ENCODE results near the gene PSMD13.
"Not testable (repeated sequence)": the region's sequence is repeated elsewhere in the genome, so short reads cannot be mapped to it uniquely, and the experiment has no call there.

Gene PSMD13

DNA sequence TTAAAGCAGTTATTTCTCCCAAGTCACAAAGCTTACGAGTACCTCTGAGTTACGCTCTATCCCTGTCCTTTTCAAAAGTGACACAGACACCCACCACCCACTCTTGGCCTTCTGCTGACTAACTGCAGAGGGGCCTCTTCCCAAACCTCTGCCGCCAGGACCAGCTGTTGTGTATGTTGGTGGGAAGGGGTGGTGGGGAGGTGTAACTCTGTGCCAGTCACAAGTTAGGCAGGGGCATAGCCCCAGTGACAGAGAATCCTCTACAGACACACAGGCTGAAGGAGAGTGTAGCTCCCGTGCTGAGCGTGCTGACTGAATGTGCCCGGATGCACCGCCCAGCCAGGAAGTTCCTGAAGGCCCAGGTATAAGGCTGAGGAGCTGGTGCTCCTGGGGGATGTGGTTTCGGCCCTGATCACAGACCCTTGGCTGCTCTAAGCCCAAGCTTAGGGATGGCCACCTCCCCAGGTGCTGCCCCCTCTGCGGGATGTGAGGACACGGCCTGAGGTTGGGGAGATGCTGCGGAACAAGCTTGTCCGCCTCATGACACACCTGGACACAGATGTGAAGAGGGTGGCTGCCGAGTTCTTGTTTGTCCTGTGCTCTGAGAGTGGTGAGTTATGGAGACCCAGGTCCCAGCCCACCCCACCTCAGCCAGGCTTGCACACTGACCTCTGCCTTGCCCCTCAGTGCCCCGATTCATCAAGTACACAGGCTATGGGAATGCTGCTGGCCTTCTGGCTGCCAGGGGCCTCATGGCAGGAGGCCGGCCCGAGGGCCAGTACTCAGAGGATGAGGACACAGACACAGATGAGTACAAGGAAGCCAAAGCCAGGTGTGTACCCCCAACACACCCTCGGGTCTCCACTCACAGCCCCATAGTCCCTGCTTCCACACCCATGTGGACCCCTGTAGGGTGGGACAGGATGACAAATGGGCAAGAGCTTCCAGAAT, 24.4 kb upstream of the PSMD13 start:
- intact Hi-C loops (cut with DNase I) = no loop called here
- peak in 2 of 10 donors; percentile 25 to 68 for DNase-seq

DNA sequence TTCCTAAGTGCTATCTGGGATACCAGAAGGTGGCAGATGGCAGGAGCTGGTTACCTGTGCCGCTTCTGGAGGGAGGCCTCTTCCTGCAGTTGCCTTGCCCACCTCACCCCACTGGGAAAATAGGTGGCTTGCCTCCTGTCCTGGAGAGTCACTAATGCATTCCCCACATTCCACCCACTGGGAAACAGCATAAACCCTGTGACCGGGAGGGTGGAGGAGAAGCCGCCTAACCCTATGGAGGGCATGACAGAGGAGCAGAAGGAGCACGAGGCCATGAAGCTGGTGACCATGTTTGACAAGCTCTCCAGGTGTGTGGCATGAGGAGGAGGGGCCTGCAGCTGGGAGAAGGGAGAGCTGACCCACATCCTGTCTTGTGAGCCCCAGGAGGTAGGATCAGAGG, 23.7 kb upstream of the PSMD13 start:
- peak in 2 of 10 donors; percentile 33 to 57 for DNase-seq
- intact Hi-C loops (cut with DNase I) = no loop called here

DNA sequence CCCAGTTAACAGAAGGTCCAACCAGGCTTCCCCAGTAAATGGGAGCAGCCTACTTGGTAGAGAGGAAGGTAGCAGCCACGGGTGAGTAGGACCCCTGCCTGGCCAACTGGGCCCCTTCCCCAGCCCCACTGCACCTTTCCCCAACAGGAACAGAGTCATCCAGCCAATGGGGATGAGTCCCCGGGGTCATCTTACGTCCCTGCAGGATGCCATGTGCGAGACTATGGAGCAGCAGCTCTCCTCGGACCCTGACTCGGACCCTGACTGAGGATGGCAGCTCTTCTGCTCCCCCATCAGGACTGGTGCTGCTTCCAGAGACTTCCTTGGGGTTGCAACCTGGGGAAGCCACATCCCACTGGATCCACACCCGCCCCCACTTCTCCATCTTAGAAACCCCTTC, 22.7 kb upstream of the PSMD13 start:
- peak in 2 of 10 donors; percentile 50 for DNase-seq
- intact Hi-C loops (cut with DNase I) = no loop called here

DNA sequence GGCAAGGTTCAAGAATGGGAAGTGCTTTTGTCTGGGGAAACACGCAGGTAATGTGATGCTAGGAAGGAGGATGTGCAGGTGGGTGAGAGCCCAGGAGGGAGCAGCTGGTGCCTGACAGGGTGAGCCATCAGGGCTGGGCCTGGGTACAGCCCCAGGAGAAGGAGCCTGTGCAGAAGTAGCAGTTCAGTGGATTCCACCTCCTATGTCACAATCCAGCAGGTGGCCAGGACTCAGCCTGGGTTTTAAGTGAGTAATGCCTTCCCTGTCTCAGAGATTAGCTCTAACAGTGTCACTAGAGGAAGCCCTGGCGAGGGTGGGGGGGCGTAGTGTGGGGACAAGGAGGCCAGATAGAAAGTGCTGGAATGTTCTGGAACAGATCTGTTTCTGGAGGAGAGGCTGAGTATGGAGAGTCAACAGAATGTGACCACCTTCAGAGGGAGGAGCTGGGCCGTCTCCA, 21.2 kb upstream of the PSMD13 start:
- DNase-seq = peak in 2 of 10 donors; percentile 62 to 76
- intact Hi-C loops (cut with DNase I) = no loop called here

DNA sequence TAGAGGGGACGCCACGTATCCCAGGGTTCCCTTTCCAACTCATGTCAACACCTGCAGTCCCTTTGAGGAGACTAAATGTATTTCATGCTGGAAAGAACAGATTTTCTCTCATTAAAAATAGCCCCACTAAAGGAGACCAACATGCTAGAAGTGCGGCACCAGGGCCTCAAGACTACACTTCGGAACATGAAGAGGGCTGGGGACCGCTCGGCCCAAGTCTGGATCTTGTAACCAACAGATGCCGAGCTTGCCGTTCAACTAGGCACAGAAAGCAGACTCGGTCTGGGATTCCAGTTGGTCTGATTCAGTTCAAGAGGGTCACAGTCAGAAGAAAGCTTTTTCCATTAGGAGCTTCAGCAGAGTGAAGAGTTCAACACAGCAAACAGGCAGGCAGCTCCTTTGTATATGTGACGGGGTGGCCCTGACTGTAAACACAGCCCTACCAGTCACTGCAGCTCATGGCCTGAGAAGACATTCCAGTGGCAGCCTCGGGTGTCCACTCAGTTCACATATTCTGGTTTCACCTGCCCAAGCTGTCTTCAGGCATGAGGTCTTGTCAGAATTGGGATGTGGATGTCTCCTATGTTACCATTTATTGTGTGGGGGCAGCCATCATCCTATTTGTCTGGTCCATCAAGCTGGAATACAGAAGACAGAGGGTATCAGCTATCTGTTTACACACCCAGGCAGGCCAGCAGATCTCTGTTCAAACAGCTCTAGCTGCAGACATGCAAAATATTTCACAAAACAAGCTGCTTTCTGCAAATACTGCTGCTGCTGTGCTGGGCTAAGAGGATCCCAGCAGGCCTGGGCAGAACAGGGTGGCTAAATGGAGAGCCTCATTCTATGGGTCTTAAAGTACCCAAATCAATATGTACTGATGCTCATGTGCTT, 20.4 kb upstream of the PSMD13 start:
- peak in 2 of 10 donors; percentile 49 to 51 for DNase-seq
- intact Hi-C loops (cut with DNase I) = no loop called here

DNA sequence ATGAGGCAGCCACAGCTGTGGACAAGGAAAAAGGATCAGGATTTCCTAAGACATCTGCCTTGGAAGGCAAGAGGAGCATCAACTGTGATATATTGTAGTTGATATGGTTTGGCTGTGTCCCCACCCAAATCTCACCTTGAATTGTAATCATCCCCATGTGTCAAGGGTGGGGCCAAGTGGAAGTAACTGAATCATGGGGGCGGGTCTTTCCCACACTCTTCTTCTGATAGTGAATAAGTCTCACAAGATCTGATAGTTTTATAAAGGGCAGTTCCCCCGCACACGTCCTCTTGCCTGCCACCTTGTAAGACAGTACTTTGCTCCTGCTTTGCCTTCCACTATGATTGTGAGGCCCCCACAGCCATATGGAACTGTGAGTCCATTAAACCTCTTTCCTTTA, 19.1 kb upstream of the PSMD13 start:
- DNase-seq = peak in 1 of 10 donors; percentile 4
- intact Hi-C loops (cut with DNase I) = no loop called here

DNA sequence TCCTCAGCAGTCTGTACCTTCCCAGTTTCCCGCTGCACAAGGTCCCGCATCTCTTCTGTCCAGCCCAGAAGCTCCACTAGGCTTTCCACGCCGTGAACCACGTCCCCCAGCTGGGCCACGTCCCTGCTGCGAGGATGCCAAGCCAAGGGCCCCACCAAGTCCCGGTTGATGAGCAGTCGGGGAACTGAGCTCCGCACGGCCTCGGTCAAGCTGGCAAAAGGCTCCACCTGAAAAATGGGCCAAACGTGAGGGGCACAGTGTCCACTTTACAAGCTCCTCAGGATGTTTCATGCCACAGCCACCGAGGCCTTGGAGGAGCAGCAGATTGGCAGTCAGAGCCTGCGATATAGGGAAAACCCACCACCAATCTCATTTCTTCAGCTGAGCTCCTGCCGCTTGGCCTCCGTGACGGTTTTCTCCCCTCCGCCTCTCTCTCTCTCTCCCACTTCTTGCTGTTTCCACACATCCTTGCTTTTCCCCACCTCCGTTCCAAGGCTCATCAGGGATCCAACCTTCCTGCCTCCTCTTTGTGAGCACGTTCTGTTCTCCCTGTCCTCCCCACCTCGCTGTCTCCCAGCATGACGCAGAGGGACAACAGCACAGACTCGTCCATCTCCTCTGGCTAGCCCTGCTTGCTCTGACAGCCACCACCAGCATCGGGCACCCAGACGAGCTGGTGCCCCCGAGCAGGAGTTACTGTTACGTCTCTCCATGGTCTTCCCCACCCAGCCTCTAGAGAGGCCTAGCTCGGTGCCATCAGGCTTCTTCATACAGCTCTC, 17.8 kb upstream of the PSMD13 start:
- peak in 2 of 10 donors; percentile 79 to 91 for DNase-seq
- intact Hi-C loops (cut with DNase I) = no loop called here

DNA sequence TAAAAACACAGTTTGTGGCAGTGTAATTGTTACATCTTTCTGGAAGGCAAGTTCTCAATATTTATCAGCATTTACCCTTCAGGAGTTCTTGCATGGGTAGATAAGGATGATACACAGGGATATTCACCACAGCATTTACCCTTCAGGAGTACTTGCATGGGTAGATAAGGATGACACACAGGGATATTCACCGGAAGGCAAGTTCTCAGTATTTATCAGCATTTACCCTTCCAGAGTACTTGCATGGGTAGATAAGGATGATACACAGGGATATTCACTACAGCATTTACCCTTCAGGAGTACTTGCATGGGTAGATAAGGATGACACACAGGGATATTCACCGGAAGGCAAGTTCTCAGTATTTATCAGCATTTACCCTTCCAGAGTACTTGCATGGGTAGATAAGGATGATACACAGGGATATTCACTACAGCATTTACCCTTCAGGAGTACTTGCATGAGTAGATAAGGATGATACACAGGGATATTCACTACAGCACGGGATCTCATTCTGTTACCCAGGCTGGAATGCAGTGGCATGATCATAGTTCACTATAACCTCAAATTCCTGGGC, 16.0 kb upstream of the PSMD13 start:
- intact Hi-C loops (cut with DNase I) = not testable (repeated sequence)

DNA sequence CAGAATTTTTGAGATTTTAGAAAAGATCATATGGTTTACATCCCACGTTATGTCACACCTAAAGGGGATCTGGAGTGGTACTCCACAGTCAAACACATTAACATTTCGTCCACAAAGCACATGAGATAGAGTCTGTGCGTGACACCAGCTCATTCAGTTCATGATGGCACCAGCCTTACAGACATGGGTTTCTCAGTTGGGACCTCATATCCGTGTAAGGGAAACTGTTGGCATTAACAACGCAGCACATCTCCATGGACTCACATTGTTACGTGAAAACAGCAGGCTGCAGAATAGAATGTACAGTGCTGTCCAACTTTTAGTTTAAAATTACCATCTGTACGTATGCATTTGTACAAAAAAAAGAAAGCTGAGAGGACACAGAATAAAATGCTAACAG, 15.2 kb upstream of the PSMD13 start:
- peak in 1 of 10 donors; percentile 27 for DNase-seq
- intact Hi-C loops (cut with DNase I) = no loop called here

More for the DNA sequence above, 16.0 kb upstream of the PSMD13 start:
- not testable (repeated sequence) for DNase-seq

DNA sequence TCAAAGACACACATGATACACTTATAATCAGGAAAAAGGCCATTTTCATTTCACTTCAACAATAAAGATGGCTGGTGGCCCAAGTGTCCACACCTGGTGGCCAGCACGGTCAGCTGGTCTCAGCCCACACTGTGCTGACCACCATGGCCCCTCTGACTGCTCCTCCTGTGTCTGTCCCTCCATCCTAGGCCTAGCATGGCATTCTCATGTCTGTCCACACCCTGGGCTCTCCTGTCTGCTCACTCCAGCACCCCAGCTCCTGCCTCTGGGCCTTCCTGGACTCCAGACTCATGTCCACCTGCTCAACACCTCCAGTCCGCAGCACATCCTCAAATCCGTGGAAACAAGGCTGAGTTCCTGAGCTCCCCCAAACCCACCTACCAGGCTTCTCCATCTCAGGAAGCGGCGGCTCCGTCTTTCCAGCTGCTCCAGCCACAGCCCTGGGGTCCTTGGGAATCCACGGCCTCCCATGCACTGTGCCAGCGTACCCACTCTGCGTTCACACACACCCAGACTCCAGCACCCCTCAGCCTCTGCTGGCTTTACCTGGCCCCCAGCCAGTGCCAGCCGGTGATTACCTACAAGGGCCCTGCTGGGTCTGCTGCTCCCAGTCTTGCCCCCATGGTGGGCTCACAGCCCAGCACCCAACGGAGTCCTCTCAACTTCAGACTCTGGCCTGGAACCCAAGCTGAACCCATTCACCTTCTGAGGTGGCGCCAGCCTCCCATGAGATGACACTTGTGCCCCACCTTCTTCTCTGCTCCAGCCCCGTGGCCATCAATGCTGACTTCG, 14.6 kb upstream of the PSMD13 start:
- intact Hi-C loops (cut with DNase I) = no loop called here
- peak in 2 of 10 donors; percentile 77 to 80 for DNase-seq

DNA sequence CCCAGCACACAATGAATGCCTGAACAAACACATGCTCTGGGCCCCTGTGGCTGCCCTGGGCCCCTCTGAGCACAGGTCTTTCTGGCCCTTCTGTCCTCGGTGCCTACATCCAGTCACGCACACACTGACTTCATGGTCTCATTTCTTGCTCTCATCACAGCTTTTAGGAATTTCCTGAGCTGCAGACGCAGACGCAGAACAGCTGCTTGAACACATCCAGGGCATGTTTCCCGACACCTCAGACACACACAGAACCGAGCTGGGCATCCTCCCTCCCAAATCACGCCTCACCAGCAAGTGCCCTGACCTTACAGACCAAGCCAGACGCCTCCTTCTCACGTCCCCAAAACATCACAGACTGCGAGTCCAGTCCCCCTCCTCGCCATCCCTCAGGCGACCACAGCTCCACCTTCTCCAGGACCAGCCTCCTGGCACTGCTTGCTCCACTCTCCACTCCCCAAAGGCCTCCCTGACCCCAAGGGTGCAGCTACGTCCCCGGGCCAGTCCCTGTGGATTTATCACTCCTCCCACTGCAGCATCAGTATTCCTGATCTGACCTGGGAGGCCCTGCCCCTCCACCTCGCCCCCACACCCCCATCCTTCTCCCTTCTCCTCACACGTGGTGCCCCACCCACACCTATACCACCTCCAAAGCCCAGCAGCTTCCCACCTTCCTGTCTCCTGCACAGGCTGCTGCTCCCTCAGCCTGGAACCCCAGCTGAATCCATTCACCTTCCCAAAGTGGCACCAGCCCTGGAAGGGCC, 13.6 kb upstream of the PSMD13 start:
- peak in 1 of 10 donors; percentile 63 for DNase-seq

DNA sequence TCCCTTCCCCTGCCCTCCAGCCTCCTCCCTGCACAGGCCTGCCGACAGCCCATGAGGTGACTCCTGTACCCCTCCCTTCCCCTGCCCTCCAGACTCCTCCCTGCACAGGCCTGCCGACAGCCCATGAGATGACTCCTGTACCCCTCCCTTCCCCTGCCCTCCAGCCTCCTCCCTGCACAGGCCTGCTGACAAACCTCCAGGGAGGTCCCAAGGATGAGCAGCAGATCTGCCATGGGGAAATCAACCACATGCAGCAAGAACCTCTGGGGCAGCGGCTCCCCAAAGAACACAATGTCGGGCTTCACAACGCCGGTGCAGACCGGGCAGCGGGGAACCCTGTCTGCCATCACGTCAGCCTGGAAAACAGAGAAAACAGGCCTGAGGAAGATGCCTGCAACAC, 12.9 kb upstream of the PSMD13 start:
- intact Hi-C loops (cut with DNase I) = no loop called here
- DNase-seq = peak in 1 of 10 donors; percentile 39

More for the DNA sequence above, 13.6 kb upstream of the PSMD13 start:
- intact Hi-C loops (cut with DNase I) = no loop called here

DNA sequence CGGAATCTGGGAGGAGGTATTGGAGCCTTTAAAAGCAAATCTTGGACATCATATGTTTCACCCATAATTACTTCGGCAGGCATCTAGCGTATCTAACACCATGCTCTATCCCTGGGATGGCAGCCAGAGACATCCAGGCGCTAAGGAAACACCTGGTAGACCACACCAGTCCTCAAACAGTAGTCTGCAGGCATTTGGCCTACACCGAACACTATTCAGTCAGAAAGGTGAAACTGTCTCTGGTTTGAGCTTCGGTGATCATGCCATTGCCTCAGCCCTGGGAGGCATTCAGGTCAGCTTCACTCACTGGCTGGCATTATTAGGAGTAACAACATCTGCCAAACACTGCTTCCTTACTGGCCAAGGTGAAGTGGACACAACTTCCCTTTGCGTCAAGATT, 12.4 kb upstream of the PSMD13 start:
- intact Hi-C loops (cut with DNase I) = no loop called here
- DNase-seq = peak in 1 of 10 donors; percentile 27

DNA sequence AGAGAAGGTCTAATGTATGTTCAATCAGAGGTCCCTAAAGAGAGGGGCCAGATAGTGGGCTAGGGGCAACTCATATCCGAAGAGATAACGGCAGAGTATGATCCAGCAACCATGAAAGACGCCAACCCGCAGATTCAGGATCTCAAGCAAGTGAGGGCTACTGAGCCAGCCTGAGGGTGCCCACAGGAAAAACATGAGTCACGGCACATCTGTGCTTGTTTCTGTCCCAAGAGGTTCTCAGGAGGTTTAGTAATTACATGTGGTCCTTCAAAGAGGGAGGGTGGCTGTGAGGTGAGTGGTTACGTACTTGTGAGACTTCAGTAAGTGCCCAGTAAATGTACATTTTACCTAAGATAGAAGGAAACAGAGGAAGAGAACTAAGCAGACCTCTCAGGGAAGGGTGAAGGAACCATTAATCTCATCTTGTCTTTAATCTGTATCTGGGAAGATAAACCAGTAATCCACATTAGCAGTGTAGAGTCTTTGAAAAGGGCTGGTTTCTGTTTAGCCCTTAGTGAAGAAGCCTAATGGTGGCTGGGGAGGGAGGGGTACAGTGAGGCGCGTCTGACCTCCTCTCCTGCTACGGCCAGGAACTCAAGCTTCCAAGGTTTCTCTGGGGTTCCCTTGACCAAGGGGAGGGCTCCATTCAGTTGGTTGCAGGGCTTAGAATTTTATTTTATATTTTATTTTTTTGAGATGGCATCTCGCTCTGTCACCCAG, 10.9 kb upstream of the PSMD13 start:
- intact Hi-C loops (cut with DNase I) = no loop called here
- DNase-seq = no peak

DNA sequence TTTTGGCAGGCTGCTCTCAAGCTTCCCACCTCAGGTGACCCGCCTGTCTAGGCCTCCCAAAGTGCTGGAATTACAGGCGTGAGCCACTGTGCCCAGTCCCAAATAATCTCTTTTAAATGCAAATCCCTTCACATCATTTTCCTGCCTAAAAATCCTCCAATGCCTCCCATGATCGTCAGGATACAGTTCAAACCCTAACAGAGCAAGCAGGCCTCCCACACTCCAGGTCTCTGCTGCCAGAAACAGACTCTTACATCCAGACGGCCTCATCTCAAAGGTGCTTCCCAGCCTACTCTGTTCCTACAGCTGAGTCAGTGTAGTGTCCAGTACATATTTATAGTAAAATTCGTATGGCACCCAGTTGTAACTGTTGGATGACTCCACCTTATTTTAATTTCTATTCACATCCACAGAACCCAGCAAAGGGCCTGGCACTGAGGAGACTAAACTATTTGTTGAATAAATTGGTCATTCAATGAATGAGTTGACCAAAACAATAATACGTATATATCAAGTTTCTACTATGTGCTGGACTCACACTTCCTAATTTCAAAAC, 8.9 kb upstream of the PSMD13 start:
- peak in 1 of 10 donors; percentile 83 for DNase-seq
- intact Hi-C loops (cut with DNase I) = no loop called here

DNA sequence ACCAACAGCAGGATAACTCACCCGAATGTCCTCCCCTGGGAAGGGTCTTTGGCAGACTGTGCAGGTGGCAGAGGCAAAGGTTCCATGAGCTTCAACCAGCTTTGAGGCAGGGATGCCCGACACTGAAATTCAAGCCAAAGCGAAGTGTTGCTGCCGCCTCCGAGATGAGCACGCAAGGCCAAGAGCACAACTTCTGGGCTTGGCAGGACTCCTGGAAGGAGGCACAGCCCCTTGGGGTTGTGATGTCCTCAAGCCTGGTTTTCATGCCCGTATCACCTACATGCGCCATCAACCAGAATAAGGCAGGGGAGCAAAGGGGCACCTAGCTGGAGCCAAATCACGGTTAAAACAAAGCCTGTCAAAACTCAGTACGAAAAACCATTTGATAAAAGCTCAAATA, 6.3 kb upstream of the PSMD13 start:
- intact Hi-C loops (cut with DNase I) = no loop called here
- no peak for DNase-seq
